GM12865 (cell line): ENCODE data around the gene ACOX2.

Experiments used
- DNase-seq: peaks from one replicate; pipeline ENCODE4 v3.0.0; 2010; ENCODE audit warnings: low read depth
- H3K4me3 ChIP-seq: 2 replicates; pipeline ENCODE4 v1.5.1; 2011; ENCODE audit warnings: mild to moderate bottlenecking, low read depth, low read length, control low read depth
- TF ChIP-seq, protein P1 (sequence below): IDR thresholded peaks from 2 replicates; pipeline ENCODE4 v1.5.1; 2011; ENCODE audit warnings: low read length, control low read depth, low read depth, inconsistent platforms; ENCODE audit not compliant: insufficient read depth; ENCODE audit errors: missing control alignments

ACOX2 gene

DNA sequence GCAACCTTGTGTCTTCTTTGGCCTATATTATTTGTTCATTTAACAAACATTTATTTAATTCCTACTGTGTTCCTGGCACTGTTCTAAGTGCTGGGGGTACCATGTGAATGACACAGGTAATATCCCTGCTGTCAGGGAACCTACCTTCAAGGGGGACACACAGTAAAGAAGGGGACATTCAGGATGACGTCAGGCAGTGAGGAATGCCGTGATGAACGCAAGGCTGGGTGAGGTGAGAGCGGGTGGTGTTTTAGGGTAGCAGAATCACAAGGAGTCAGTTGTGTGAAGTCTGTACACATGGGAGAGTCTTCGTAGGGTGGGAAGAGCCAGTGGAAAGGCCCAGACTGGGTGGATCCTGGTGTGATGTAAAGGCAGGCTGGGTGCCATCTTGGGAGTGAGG is 41.9 kb upstream of the ACOX2 start:
- no peak overlapping the region for H3K4me3 ChIP-seq
- no peak for DNase-seq
- TF ChIP-seq, protein P1, sequence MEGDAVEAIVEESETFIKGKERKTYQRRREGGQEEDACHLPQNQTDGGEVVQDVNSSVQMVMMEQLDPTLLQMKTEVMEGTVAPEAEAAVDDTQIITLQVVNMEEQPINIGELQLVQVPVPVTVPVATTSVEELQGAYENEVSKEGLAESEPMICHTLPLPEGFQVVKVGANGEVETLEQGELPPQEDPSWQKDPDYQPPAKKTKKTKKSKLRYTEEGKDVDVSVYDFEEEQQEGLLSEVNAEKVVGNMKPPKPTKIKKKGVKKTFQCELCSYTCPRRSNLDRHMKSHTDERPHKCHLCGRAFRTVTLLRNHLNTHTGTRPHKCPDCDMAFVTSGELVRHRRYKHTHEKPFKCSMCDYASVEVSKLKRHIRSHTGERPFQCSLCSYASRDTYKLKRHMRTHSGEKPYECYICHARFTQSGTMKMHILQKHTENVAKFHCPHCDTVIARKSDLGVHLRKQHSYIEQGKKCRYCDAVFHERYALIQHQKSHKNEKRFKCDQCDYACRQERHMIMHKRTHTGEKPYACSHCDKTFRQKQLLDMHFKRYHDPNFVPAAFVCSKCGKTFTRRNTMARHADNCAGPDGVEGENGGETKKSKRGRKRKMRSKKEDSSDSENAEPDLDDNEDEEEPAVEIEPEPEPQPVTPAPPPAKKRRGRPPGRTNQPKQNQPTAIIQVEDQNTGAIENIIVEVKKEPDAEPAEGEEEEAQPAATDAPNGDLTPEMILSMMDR = no peak

DNA sequence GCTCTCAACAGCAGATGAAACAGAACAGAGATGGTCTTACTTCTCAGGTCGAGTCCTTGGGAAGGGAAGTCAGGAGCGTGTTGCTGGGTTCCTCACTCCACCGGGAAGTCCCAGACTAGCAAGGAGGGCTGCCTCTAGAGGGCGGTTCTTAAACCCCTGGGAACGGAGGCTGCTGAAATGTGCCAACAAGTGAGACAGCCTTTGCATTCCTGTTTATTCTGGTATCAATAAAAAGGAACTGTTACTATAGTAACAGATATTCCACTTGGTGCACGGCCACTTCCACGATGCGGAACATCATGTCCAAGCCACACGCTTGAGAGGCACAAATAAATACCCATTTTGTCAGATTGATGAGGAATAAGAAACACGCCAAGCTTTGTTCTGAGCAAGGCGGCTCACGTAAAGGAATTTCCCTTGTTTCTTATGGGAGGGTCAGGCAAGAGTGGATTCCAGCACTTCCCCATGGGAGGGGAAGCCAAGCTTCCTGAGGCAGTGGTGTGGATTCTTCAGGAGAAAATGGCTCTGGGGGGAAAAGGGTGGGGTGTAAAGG is 40.4 kb upstream of the ACOX2 start, which contains the start of gene FAM107A:
Gene FAM107A (minus strand): TSS at position 123 of the 553 bp plus-strand sequence. CDS start 7,531 bp downstream, outside the sequence.
- DNase-seq = no peak
- H3K4me3 ChIP-seq = no peak within 1 kb of the TSS
- TF ChIP-seq, protein P1 = no peak

DNA sequence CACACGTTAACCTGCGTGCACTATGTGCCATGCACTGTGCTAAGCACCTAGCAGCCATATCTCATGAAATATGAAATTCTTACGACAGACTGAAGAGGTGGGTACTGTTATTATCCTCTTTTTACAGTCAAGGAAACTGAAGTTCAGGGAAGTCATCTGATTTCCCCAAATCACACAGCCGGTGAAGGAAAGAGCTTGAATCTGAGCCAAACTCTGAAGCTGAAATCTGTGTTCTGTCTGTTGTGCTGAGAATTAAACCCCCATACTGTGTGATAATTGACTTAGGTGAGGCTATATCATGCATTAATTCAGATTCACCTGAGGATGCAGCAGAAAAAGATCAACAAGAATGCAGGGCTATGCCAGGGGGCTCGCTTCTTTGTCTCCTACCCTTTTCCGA is 39.7 kb upstream of the ACOX2 start:
- DNase-seq = no peak
- TF ChIP-seq, protein P1 = no peak
- H3K4me3 ChIP-seq = no peak overlapping the region

DNA sequence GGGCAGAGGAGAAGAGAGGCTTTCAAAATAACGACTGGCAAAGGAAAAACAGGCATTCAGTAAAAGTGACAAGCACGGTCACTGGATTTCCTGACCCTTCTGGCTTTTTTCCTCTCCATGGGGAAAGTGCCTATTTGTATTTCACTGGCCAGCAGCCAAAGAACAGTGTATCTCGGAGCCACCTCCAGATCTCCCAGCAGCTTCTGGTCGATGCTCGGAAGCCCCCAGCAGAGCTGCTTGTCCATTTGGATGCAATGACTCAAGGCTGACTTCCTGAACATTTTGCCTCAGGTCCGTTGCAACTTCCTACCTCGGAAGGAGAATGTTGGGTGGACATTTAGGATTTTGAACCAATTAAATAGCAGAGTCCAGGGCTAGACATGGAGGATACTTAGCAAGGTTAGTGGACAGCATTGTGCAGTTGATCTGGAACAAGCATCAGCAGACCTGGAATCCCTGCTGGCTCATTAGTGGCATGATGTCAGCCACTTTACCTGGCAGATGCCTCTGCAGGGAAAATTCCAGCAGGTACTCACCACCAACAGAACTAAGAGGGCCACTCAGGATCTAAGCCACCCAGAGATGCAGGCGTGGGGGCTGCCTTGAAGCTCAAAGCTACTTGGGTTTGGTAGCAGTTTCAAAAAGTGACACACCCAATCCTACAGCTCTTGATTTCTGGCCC is 39.1 kb upstream of the ACOX2 start:
- TF ChIP-seq, protein P1 = no peak
- no peak overlapping the region for H3K4me3 ChIP-seq
- no peak for DNase-seq

DNA sequence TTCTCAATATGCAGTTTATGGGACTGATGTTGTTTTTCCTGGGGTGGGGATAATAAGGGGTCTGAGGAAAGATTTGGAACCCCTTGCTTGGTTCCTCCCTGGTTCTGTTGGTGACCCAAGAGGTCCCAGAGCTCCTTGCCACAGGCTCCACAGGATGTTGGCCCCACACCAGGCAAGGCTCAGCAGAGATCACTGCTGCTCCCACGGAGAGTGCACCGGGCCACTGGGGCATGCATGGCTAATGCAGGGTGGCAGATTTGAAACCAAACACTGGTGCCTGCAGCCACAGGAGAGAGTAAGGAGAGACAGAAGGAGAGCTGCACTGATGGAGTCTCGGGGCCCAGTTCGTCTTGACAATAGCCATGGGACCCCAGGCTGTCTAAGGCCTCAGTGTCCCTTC is 37.7 kb upstream of the ACOX2 start:
- no peak for DNase-seq
- no peak overlapping the region for H3K4me3 ChIP-seq
- TF ChIP-seq, protein P1 = no peak

DNA sequence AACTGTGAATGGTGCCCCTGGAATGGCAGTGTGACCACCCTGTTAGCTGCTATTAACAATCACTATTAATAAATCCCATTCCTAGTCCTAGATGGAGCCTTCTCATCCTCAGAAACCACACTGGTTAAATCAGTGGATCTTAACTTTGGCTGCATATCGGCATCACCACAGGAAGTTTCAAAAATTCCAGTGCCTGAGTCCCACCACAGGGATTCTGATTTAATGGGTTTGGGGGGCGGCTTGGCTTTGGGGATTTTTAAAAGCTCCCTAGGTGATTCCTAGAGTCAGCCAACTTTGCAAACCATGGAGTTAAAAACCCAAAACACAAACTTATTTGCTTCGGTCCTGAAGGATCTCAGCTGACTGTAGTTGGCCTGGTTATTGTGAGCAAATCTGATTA is 37.1 kb upstream of the ACOX2 start:
- no peak for DNase-seq
- TF ChIP-seq, protein P1 = no peak
- no peak overlapping the region for H3K4me3 ChIP-seq

DNA sequence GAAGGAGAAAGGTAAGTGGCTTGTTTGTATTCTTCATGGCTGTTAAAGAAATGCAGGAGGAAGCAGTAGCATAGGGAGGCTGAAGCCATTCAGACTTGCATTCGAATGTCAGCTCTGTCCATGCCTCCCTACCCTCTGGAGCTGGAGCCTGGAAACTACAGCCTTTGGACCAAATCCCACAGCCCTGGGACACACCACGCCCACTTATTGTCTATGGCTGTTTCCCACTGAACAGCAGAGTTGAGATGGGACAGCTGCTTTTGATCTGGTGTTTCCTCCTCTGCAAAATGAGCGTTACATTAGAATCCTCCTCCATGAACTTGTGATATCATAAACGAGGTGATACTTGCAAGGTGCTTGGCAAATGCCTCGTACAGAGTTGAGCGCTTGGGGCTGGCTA is 36.6 kb upstream of the ACOX2 start:
- H3K4me3 ChIP-seq = no peak overlapping the region
- DNase-seq = no peak
- TF ChIP-seq, protein P1 = no peak
